HG02763 (cell line): ENCODE results near the gene MYMK.

Source experiments
- ATAC-seq: cut with Tn5 transposase; IDR thresholded peaks from one replicate; pipeline ENCODE4 v1.9.1; 2021; ENCODE audit warnings: mild to moderate bottlenecking, moderate library complexity; ENCODE audit not compliant: unreplicated experiment

MYMK gene

GRCh38 chr9:133520121-133520835, 4.5 kb downstream of the MYMK start:
- no peak for ATAC-seq

GRCh38 chr9:133519693-133520092, 5.1 kb downstream of the MYMK start:
- ATAC-seq, result no peak

GRCh38 chr9:133518706-133519449, 5.9 kb downstream of the MYMK start:
- ATAC-seq, result no peak

GRCh38 chr9:133518200-133518599, 6.6 kb downstream of the MYMK start:
- no peak for ATAC-seq

GRCh38 chr9:133517711-133518110, 7.0 kb downstream of the MYMK start:
- no peak for ATAC-seq

- no peak for ATAC-seq
These were observed 7.8 kb downstream of the MYMK start for GRCh38 chr9:133516961-133517350.

GRCh38 chr9:133516256-133516960, 8.4 kb downstream of the MYMK start:
- no peak for ATAC-seq

- no peak for ATAC-seq
These were observed 9.0 kb downstream of the MYMK start for GRCh38 chr9:133515615-133516255.

- no peak for ATAC-seq
These were observed 9.5 kb downstream of the MYMK start for GRCh38 chr9:133515240-133515610.

- no peak for ATAC-seq
These were observed 10.1 kb downstream of the MYMK start for GRCh38 chr9:133514460-133515239.

GRCh38 chr9:133513214-133514100, 11.3 kb downstream of the MYMK start:
- no peak for ATAC-seq

GRCh38 chr9:133512253-133513213, 12.2 kb downstream of the MYMK start:
- ATAC-seq, result no peak

GRCh38 chr9:133511607-133512006, 13.2 kb downstream of the MYMK start:
- ATAC-seq, result no peak

GRCh38 chr9:133510926-133511505, 13.7 kb downstream of the MYMK start:
- ATAC-seq, result no peak

GRCh38 chr9:133509179-133510083, 15.3 kb downstream of the MYMK start:
- ATAC-seq, result no peak

GRCh38 chr9:133508046-133508445, 16.7 kb downstream of the MYMK start:
- no peak for ATAC-seq
